Stimulated activated naive B cell treated with anti-CD40 and anti-IgM and Interleukin-4, amounts not matched to agents 10 μg/mL and 1 μg/mL and 100 μg/mL, for 72 hours (primary cell): ENCODE measurements around the gene APCDD1L.
"Not testable (repeated sequence)": the region's sequence is repeated elsewhere in the genome, so short reads cannot be mapped to it uniquely, and the experiment has no call there.

ENCODE experiments used
- ATAC-seq, 2 donors: fragments of 150-1000 bp; cut with Tn5 transposase; replicated peaks; 2 replicates each; pipeline ENCODE4 v1.10.0; 2021; ENCODE audit warnings: moderate library complexity in 1 of 2
- DNase-seq: peaks from one replicate; pipeline ENCODE4 v3.0.0; 2021
- H3K27ac Mint-ChIP-seq: one replicate; pipeline ENCODE4 v1.8.0; 2022; ENCODE audit warnings: mild to moderate bottlenecking, mixed read lengths
- H3K27me3 Mint-ChIP-seq, 2 donors: one replicate each; pipeline ENCODE4 v1.8.0; 2022; ENCODE audit warnings: mixed read lengths in 2 of 2
- H3K36me3 Mint-ChIP-seq, 2 donors: one replicate each; pipeline ENCODE4 v1.8.0; 2022; ENCODE audit warnings: mixed read lengths in 2 of 2, mild to moderate bottlenecking in 1 of 2
- H3K4me1 Mint-ChIP-seq, 2 donors: one replicate each; pipeline ENCODE4 v1.8.0; 2022; ENCODE audit warnings: mixed read lengths in 2 of 2, mild to moderate bottlenecking in 1 of 2
- H3K4me3 Mint-ChIP-seq, 2 donors: one replicate each; pipeline ENCODE4 v1.8.0; 2022; ENCODE audit warnings: mild to moderate bottlenecking in 2 of 2, mixed read lengths in 2 of 2, moderate library complexity in 1 of 2
- H3K9me3 Mint-ChIP-seq, 2 donors: one replicate each; pipeline ENCODE4 v1.8.0; 2022; ENCODE audit warnings: mixed read lengths in 2 of 2, mild to moderate bottlenecking in 1 of 2

APCDD1L gene

GRCh38 chr20:58414786-58415185 is 100.4 kb downstream of the APCDD1L start:
- Mint-ChIP-seq H3K4me1 (peaks cover 8 to 26% of the 10 kb centered on the region in 2 donors), H3K36me3 (peaks cover 16 to 26% of the 10 kb centered on the region in 2 donors)
- not testable (repeated sequence) for H3K27ac Mint-ChIP-seq, H3K4me3 Mint-ChIP-seq, DNase-seq, H3K27me3 Mint-ChIP-seq, H3K9me3 Mint-ChIP-seq, ATAC-seq

GRCh38 chr20:58414216-58414615 is 101.0 kb downstream of the APCDD1L start:
- ATAC-seq, H3K9me3 Mint-ChIP-seq, H3K27me3 Mint-ChIP-seq, H3K4me3 Mint-ChIP-seq, H3K27ac Mint-ChIP-seq, DNase-seq: not testable (repeated sequence)
- H3K4me1 Mint-ChIP-seq, result peaks cover 9 to 31% of the 10 kb centered on the region in 2 donors
- H3K36me3 Mint-ChIP-seq, result peaks cover 13 to 20% of the 10 kb centered on the region in 2 donors
